ENCODE results near the gene SYNJ2.

GRCh38 chr6:158103228-158103627 is 121.6 kb downstream of the SYNJ2 start:
- TF ChIP-seq POLR2A (IDR thresholded peaks at IDR 0.05; ENCODE audit: low read depth, low read length) = no peak
- TF ChIP-seq POLR2AphosphoS5 (IDR thresholded peaks at IDR 0.05; ENCODE audit: low read depth, low read length) = no peak
- no peak for TF ChIP-seq SPI1 (IDR thresholded peaks at IDR 0.05; ENCODE audit: low read depth, low read length)
- TF ChIP-seq TAF1 (IDR thresholded peaks at IDR 0.05; ENCODE audit: low read depth, low read length) = no peak
- TF ChIP-seq POU2F2 (IDR thresholded peaks at IDR 0.05; ENCODE audit: low read depth, low read length) = no peak
- TF ChIP-seq PAX5 (IDR thresholded peaks at IDR 0.05; ENCODE audit: insufficient read depth, low read length, severe bottlenecking) = no peak

Data from GM12891 (cell line).